ENCODE measurements around the gene STK38L. TPM values are rescaled to one million over a fixed set of nuclear protein-coding genes. Genes with fewer than 3 reads are reported as not detected.

STK38L gene
- total RNA-seq, 2 experiments from 2014 or later, result 22.0 to 22.3 TPM

Other genes with a start within 250 kb of the STK38L start
- gene TM7SF3, start 229.9 kb upstream of the STK38L start, total RNA-seq, result 10 to 100 TPM; 40.1 to 42.6 TPM
- 10 to 100 TPM; 45.3 to 52.1 TPM for gene MED21, start 221.7 kb upstream of the STK38L start, total RNA-seq
- not detected for gene C12orf71, start 161.7 kb upstream of the STK38L start, total RNA-seq
- 10 to 100 TPM in 1 of 2 experiments, 1 to 10 TPM in 1; 8.6 to 11.8 TPM for gene BMAL2, start 88.5 kb downstream of the STK38L start, total RNA-seq
- not detected for gene SMCO2, start 202.4 kb downstream of the STK38L start, total RNA-seq